Brain microvascular endothelial cell (primary cell): ENCODE measurements around the gene B4GALT1.

Source experiments
- DNase-seq: peaks from one replicate; pipeline ENCODE4 v3.0.0-alpha.2; 2020
- H3K27ac ChIP-seq: fragments of 250-450 bp; sonication (Bioruptor Pico); 2 replicates; pipeline ENCODE4 v1.5.1; 2020; ENCODE audit warnings: mild to moderate bottlenecking, moderate library complexity
- H3K27me3 ChIP-seq: fragments of 250-450 bp; sonication (Bioruptor Pico); replicated peaks from 2 replicates; pipeline ENCODE4 v1.5.1; 2020; ENCODE audit warnings: mild to moderate bottlenecking
- H3K36me3 ChIP-seq: fragments of 250-450 bp; sonication (Bioruptor Pico); replicated peaks from 2 replicates; pipeline ENCODE4 v1.5.1; 2020; ENCODE audit warnings: mild to moderate bottlenecking
- H3K4me3 ChIP-seq: 2 replicates; pipeline ENCODE4 v1.5.1; 2011; ENCODE audit warnings: low read depth, mild to moderate bottlenecking, control low read depth, low read length, moderate library complexity
- CTCF ChIP-seq: IDR thresholded peaks from 2 replicates; pipeline ENCODE4 v1.5.1; 2011; ENCODE audit warnings: low read depth, mild to moderate bottlenecking, moderate library complexity, low read length, control low read depth, inconsistent platforms; ENCODE audit errors: missing control alignments
- in situ Hi-C: cut with HindIII; loops from 2 replicates; pipeline ENCODE4 v1.10.0; 2017; ENCODE audit warnings: low sequenced_read_pairs, low pct_ligation_motif_present

Gene B4GALT1

DNA sequence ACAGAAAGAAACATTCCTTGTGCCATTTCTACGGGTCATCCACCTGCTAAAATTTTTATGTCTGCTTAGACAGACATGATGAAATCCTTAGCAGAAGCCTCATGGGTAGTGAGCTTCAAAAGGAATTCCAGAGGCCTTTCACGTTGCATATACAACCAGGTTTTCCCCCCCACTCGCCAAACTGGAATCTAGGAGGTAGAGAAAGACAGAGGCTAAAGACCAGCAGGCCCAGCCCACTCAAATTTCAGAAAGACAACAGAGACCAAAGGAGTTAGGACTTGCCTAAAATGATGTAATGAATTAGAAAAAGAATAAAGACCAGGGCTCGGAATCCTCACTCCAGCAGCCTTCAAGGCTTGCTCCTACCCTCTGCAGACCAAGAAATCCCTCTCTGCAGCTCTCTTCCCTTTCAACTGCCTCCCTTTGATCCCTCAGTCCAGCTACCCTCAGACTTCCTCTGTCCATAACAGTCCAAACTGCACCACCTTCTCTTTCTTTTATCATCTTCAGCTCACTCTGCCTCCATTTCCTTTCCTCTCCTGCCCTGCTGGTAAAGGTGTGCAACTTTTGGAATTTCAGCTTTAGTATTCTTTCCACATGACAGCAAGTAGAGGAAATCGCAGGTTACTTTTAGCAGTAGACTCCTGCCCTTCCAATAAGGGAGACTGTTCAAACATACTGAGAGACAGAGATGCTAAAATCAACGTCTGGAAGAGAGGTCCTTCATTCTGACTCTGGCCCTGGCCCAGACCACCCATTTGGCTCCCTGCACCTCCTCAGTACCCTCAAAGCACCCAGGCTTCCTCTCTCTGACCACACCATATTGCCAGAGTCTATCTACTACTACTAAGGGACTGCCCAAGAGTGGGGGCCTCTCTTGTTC lies 8.9 kb downstream of the B4GALT1 start:
- TF ChIP-seq CTCF = no peak
- Histone ChIP-seq H3K27me3 (no peaks in the 10 kb centered on the region), H3K36me3 (no peaks in the 10 kb centered on the region), H3K4me3 (no peak overlapping the region), H3K27ac (peak overlapping the region; percentile 95)
- DNase-seq = no peak
- in situ Hi-C loops = no loop called here

DNA sequence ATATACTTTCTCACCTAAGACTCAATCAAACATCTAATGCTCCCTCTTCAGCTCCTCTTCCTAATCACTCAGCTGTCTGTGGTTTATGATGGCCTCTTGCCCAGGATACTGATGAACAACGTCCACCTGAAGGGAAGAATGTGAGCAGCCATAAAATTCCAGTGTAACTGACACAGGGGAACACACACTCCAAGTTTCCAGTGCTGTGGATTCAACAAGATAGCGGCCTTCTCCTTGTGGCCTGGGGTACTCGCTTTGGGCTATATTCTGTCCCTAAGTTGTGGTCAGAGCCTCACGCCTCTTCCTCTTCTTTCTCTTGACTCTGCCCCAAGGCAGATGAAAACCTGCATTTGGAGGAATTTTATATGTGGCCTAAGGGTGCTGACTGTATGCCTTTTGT lies 11.7 kb downstream of the B4GALT1 start:
- H3K27ac ChIP-seq = no peak overlapping the region
- H3K27me3 ChIP-seq = no peaks in the 10 kb centered on the region
- in situ Hi-C loops = no loop called here
- no peak for TF ChIP-seq CTCF
- no peak overlapping the region for H3K4me3 ChIP-seq
- DNase-seq = no peak
- no peaks in the 10 kb centered on the region for H3K36me3 ChIP-seq

DNA sequence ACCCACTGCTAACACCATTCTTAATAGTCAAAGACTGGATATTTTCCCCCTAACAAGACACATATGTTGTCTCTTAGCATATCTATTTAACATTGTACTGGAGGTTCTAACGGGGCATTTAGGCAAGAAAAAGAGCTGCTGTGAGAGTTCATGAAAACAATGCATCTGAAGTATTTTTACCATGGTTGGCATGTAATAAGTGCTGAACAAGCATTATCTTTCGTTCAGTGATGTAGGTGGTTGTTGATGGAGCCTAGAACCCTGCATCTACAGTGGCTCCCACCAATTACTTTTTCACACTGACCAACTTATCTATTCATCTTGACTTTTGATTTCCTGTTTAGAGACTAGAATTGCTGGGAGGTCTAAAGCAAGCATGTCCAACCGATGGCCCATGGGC lies 12.8 kb downstream of the B4GALT1 start:
- no peak overlapping the region for H3K27ac ChIP-seq
- no peaks in the 10 kb centered on the region for H3K27me3 ChIP-seq
- no peak for TF ChIP-seq CTCF
- H3K4me3 ChIP-seq = no peak overlapping the region
- DNase-seq = no peak
- in situ Hi-C loops = no loop called here
- no peaks in the 10 kb centered on the region for H3K36me3 ChIP-seq

GRCh38 chr9:33153666-33154065 lies 13.5 kb downstream of the B4GALT1 start:
- H3K27me3 ChIP-seq = no peaks in the 10 kb centered on the region
- no peak overlapping the region for H3K27ac ChIP-seq
- no peak for DNase-seq
- TF ChIP-seq CTCF = no peak
- no peaks in the 10 kb centered on the region for H3K36me3 ChIP-seq
- in situ Hi-C loops = no loop called here
- no peak overlapping the region for H3K4me3 ChIP-seq

DNA sequence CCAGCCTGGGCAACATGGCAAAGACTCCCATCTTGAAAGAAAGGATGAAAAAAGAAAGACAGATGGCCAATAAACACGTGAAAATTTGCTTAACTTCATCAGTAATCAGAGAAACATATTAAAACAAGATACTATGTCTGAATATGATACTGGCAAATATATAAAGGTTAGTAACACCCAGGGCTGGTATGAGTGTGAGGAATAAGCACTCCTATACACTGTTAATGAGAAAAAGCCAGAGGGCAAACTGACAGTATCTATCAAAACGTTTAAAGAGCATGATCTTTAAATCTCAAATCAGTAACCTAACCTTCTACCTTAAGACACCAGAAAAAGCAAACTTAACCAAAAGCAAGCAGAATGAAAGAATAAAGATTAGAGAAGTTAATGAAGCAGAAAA lies 14.1 kb downstream of the B4GALT1 start:
- in situ Hi-C loops = no loop called here
- H3K36me3 ChIP-seq = no peaks in the 10 kb centered on the region
- H3K4me3 ChIP-seq = no peak overlapping the region
- H3K27me3 ChIP-seq = no peaks in the 10 kb centered on the region
- no peak for DNase-seq
- no peak for TF ChIP-seq CTCF
- no peak overlapping the region for H3K27ac ChIP-seq

DNA sequence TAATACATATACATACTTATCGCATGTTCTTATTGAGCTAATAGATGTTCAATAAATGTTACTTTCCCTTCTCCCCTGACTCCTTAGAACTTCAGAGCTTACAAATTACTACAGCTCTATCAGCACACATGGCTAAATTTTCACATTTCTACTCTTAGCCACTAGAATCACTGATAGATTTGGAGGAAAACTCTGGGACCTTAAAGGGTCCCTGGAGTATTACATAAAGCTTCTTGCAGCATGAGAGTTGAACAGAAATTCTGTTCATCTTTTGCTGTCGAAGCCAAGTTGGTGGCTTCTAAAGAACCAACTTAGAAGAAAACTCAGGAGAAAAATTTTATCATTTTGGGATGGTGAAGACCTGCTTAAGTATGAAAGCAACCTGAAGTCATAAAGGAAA lies 15.5 kb downstream of the B4GALT1 start:
- Histone ChIP-seq H3K36me3 (no peaks in the 10 kb centered on the region), H3K27ac (peak overlapping the region; percentile 52), H3K27me3 (no peaks in the 10 kb centered on the region), H3K4me3 (no peak overlapping the region)
- in situ Hi-C loops = no loop called here
- no peak for TF ChIP-seq CTCF
- DNase-seq = no peak
